Fibroblast of skin of right biceps (primary cell): ENCODE results near the gene PARVA.
"Not testable (repeated sequence)": the region's sequence is repeated elsewhere in the genome, so short reads cannot be mapped to it uniquely, and the experiment has no call there.

Experiments
- DNase-seq: peaks from one replicate; pipeline ENCODE4 v3.0.0-alpha.2; 2013

The PARVA gene

GRCh38 chr11:12377106-12377823 lies at the start of gene PARVA:
TSS of gene PARVA (plus strand) at chr11:12377571. CDS start at chr11:12377648, 77 bp downstream.
- peak; percentile 91 for DNase-seq

- DNase-seq: no peak
These were observed 48.2 kb upstream of the PARVA start for GRCh38 chr11:12329169-12329568.

GRCh38 chr11:12329797-12330196 lies 47.6 kb upstream of the PARVA start:
- peak; percentile 12 for DNase-seq

GRCh38 chr11:12330485-12331231 lies 46.7 kb upstream of the PARVA start:
- peak; percentile 15 for DNase-seq

- peak; percentile 88 for DNase-seq
These were observed 46.0 kb upstream of the PARVA start for GRCh38 chr11:12331239-12331874.

GRCh38 chr11:12343526-12343925 lies 33.8 kb upstream of the PARVA start:
- DNase-seq: no peak

- no peak for DNase-seq
These were observed 23.8 kb upstream of the PARVA start for GRCh38 chr11:12353534-12353933.

- DNase-seq: no peak
These were observed 22.4 kb upstream of the PARVA start for GRCh38 chr11:12354750-12355545.

- DNase-seq: no peak
These were observed 20.3 kb upstream of the PARVA start for GRCh38 chr11:12356944-12357655.

GRCh38 chr11:12357697-12358096 lies 19.7 kb upstream of the PARVA start:
- not testable (repeated sequence) for DNase-seq

GRCh38 chr11:12358302-12359188 lies 18.8 kb upstream of the PARVA start:
- no peak for DNase-seq

GRCh38 chr11:12359761-12360160 lies 17.6 kb upstream of the PARVA start:
- DNase-seq: peak; percentile 78

GRCh38 chr11:12361682-12362081 lies 15.7 kb upstream of the PARVA start:
- no peak for DNase-seq

- no peak for DNase-seq
These were observed 14.5 kb upstream of the PARVA start for GRCh38 chr11:12362857-12363256.

- no peak for DNase-seq
These were observed 14.0 kb upstream of the PARVA start for GRCh38 chr11:12363373-12363772.

GRCh38 chr11:12365965-12366575 lies 11.3 kb upstream of the PARVA start:
- peak; percentile 61 for DNase-seq

- DNase-seq: not testable (repeated sequence)
These were observed 10.3 kb upstream of the PARVA start for GRCh38 chr11:12367057-12367456.

- no peak for DNase-seq
These were observed 5.3 kb upstream of the PARVA start for GRCh38 chr11:12372111-12372510.

- DNase-seq: no peak
These were observed 1.7 kb upstream of the PARVA start for GRCh38 chr11:12375720-12376119.

GRCh38 chr11:12376259-12377081 lies 901 bp upstream of the PARVA start:
- DNase-seq: peak; percentile 83
